T follicular helper cell (primary cell): ENCODE measurements around the gene CCDC102A.
A peak's percentile ranks its signal among the peaks of the same experiment; 100 is the strongest.

Source experiments
- DNase-seq: peaks from one replicate; pipeline ENCODE4 v3.0.0-alpha.2; 2020; ENCODE audit warnings: low read depth

CCDC102A gene

GRCh38 chr16:57537581-57538234 is 1.3 kb upstream of the CCDC102A start:
- no peak for DNase-seq

DNA sequence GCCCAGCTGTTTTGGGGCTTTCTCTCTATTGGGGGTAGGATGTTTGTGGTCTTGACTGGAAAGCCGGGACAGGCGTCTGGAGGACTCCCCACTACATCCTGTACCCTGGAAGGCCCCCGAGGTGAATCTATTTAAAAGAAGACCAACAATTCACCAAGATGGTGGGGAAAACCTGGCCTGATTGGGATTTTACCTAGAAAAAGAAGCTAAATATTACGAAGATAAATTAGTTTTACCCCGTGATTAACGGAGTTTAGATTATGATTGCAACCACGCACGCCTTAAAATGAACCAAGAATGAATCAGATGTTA is 779 bp upstream of the CCDC102A start:
- no peak for DNase-seq

GRCh38 chr16:57535680-57536305 is 578 bp downstream of the CCDC102A start:
- peak; percentile 87 for DNase-seq

DNA sequence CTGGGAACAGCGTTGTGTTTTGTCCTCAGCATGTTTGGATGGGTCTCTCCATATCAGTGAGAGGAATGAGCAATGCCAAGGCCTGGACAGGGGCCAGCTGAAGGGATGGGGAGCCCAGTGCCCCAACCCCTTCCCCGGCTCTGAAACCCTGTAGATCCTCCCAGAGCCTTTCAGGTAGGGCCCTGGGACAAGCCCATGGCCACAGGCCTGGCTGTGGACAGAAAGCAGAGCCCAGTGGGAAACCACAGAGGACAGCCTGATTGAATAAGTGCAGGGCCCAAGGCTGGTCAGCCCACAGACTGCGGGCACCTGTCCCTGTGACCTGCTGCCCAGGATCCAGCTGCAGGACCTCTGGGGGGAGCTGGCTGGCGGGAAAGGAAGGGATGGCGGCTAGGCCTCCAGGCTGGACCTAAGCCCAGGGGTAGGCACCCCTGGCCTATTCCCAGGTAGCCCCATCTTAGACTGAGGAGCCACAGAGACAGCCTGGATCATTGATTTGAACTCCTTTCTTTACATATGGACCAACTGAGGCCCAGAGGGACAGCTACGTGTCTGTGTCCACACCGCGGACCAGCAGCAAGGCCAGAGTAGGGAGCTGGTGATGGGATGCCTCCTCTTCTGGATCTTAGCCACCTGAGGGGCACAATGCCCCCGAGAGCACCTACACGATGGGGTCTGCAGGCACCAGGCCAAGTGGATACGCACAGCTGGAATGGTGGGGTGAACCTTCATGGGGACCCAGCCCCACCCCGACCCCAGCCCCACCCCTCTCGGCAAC is 1.3 kb downstream of the CCDC102A start:
- DNase-seq = no peak

- DNase-seq = no peak
Measured at GRCh38 chr16:57534337-57534880, 2.0 kb downstream of the CCDC102A start.

GRCh38 chr16:57533431-57534336 is 2.7 kb downstream of the CCDC102A start:
- DNase-seq = no peak

- DNase-seq = no peak
Measured at GRCh38 chr16:57532266-57532625, 4.1 kb downstream of the CCDC102A start.

- DNase-seq = no peak
Measured at GRCh38 chr16:57531635-57532265, 4.6 kb downstream of the CCDC102A start.

DNA sequence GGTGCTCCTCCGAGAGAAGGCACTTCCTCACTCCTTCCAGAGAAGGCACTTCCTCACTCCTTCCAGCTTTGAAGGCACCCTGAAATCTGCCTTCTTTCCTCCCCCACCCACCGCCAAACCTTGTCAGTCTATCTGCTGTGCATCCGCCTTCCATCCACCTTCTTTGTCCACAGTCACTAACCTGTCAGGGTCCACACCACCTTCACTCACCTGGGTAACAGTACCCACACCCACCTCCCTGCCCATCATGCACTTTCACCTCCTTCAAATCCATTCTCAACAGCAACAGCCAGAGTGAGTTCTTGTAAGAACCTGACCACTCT is 5.2 kb downstream of the CCDC102A start:
- DNase-seq = no peak

GRCh38 chr16:57530522-57531252 is 5.7 kb downstream of the CCDC102A start:
- DNase-seq = no peak

- peak; percentile 57 for DNase-seq
Measured at GRCh38 chr16:57530104-57530521, 6.3 kb downstream of the CCDC102A start.

GRCh38 chr16:57529391-57530103 is 6.8 kb downstream of the CCDC102A start:
- DNase-seq = no peak

GRCh38 chr16:57528499-57529390 is 7.6 kb downstream of the CCDC102A start:
- no peak for DNase-seq

DNA sequence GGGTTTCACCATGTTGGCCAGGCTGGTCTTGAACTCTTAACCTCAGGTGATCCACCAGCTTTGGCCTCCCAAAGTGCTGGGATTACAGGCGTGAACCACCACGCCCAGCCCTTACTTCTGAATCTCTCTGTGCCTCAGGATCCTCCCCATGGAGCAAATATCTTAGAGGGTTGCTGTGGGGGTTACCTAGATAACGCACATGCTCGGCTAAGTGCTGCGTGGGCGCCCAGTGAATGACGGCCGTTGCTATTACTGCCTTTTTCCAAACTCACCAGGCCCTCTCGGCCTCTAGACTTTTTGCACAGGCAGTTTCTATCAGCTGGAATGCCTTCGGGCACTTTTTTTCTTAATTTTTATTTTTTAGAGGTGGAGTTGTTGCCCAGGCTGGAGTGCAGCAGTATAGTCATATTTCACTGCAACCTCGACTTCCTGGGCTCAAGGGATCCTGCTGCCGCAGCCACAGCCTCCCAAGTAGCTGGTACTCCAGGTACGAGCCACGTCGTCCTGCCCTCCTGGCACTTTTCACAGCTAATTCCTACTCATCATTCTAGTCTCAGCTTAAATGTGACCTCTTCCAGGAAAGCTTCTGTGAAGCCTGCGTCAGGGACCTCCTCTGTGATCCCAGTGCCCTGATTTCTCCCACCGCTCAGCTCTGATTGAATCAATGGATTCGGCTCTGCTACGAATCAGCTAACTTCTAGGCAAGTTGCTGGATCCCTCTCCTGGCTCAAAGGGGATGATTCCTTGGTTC is 8.6 kb downstream of the CCDC102A start:
- no peak for DNase-seq

DNA sequence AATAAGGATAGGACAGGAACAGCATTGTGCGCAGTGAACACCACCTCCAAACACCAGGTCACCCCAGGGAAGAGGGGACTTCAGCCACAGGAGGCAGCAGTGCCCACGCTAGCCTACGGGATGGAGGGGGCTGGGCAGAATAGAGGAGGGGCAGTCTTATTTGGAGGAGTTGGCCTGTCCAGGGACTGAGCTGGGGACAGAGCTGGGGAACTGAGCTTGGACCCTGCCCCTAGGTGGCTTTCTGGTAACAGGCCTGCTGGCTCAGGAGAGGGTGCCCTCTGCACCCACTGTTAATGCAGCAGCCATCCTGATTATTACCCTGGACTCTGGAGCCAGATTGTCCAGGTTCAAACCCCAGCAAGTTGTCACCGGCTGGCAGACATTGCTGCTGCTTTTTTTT is 9.3 kb downstream of the CCDC102A start:
- no peak for DNase-seq

- DNase-seq = no peak
Measured at GRCh38 chr16:57526498-57526897, 9.9 kb downstream of the CCDC102A start.

DNA sequence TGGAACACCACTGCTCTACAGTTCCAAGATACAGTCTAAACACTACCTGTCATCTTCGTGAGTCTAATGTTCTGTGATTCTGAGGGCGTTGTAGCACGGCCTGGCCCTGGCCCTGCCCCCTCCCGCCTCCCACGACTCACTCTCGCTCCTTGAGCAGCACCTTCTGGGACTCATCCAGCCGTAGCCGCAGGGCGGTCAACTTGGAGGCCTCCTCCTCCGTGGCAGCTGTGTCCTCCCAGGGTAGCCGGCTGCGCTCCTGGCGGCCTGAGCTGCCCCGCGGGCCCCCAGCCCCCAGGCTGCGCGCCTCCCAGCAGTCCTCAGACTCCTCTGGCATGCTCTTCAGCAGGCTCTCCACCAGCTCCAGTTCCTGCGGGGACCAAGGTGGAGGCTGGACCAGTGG is 10.6 kb downstream of the CCDC102A start:
- no peak for DNase-seq

GRCh38 chr16:57522960-57523359 is 13.4 kb downstream of the CCDC102A start:
- DNase-seq = no peak
